ENCODE results near the gene BPIFB4.

GRCh38 chr20:33103556-33103955, 24.1 kb downstream of the BPIFB4 start:
- TF ChIP-seq CTCF (IDR thresholded peaks at IDR 0.05; ENCODE audit: low read depth, low read length) (no peak), MYC (IDR thresholded peaks at IDR 0.05; ENCODE audit: low read depth, low read length) (no peak), POLR2A (IDR thresholded peaks at IDR 0.05; ENCODE audit: extremely low read depth, insufficient read length) (no peak), MAX (IDR thresholded peaks at IDR 0.05; ENCODE audit: low read depth, low read length) (no peak)
